CD14-positive monocyte (primary cell): ENCODE data around the gene MAP2K4. TPM values are rescaled to one million over a fixed set of nuclear protein-coding genes. Genes with fewer than 3 reads are reported as not detected.

Experiments
- DNase-seq, 3 donors: peaks; one replicate each; pipeline ENCODE4 v3.0.0-alpha.2; 2011 to 2022
- H2AFZ ChIP-seq: 2 replicates; pipeline ENCODE4 v1.6.0; 2012; ENCODE audit warnings: mild to moderate bottlenecking, low read depth, low read length, inconsistent platforms; ENCODE audit not compliant: insufficient read depth, poor library complexity, severe bottlenecking
- H3K27ac ChIP-seq, 2 donors: 1 replicate in 1 of 2; 2 replicates in 1 of 2; pipeline ENCODE4 v1.5.1; 2012 to 2013; ENCODE audit warnings: low read length in 2 of 2, control low read depth in 1 of 2, inconsistent platforms in 1 of 2, low read depth in 1 of 2, mild to moderate bottlenecking in 1 of 2
- H3K27me3 ChIP-seq, 2 donors: one replicate each; pipeline versions ENCODE4 v1.6.0 to v1.6.1; 2011 to 2013; ENCODE audit warnings: low read length in 2 of 2; ENCODE audit not compliant: control insufficient read depth in 2 of 2, insufficient read depth in 2 of 2
- H3K36me3 ChIP-seq, 2 donors: replicated peaks in 1 of 2; 1 replicate in 1 of 2; 2 replicates in 1 of 2; pipeline versions ENCODE4 v1.5.1 to v1.6.1; 2012 to 2013; ENCODE audit warnings: low read length in 2 of 2, control low read depth in 1 of 2, inconsistent platforms in 1 of 2, mild to moderate bottlenecking in 1 of 2; ENCODE audit not compliant: insufficient read depth in 2 of 2, control insufficient read depth in 1 of 2
- H3K4me1 ChIP-seq, 2 donors: 1 replicate in 1 of 2; 2 replicates in 1 of 2; pipeline versions ENCODE4 v1.5.1 to v1.6.1; 2012 to 2013; ENCODE audit warnings: low read length in 2 of 2, control low read depth in 1 of 2, inconsistent platforms in 1 of 2, mild to moderate bottlenecking in 1 of 2, moderate library complexity in 1 of 2; ENCODE audit not compliant: insufficient read depth in 2 of 2, control insufficient read depth in 1 of 2
- H3K4me2 ChIP-seq: replicated peaks from 2 replicates; pipeline ENCODE3; 2012; ENCODE audit warnings: low read length, moderate library complexity, mild to moderate bottlenecking; ENCODE audit not compliant: poor library complexity, severe bottlenecking; ENCODE audit errors: extremely low read depth
- H3K4me3 ChIP-seq, 3 experiments: fragments of 200-600 bp in 1 of 3; sonication (generic) in 1 of 3; replicated peaks in 1 of 3; 1 replicate in 2 of 3; 2 replicates in 1 of 3; pipeline ENCODE4 v1.5.1; 2011 to 2013; ENCODE audit warnings: low read length in 3 of 3, mild to moderate bottlenecking in 3 of 3, control low read depth in 2 of 3, low read depth in 2 of 3, inconsistent platforms in 1 of 3, moderate library complexity in 1 of 3
- H3K79me2 ChIP-seq: 2 replicates; pipeline ENCODE4 v1.6.0; 2012; ENCODE audit warnings: mild to moderate bottlenecking, control low read depth, inconsistent platforms, low read length, moderate library complexity; ENCODE audit not compliant: insufficient read depth
- H3K9ac ChIP-seq: 2 replicates; pipeline ENCODE4 v1.6.0; 2017; ENCODE audit warnings: low read length, mild to moderate bottlenecking; ENCODE audit not compliant: insufficient read depth, poor library complexity, severe bottlenecking
- H3K9me3 ChIP-seq, 2 donors: replicated peaks in 1 of 2; 1 replicate in 1 of 2; 2 replicates in 1 of 2; pipeline versions ENCODE4 v1.5.1 to v1.6.1; 2012 to 2013; ENCODE audit warnings: low read length in 2 of 2, control low read depth in 1 of 2; ENCODE audit not compliant: control insufficient read depth in 1 of 2, insufficient read depth in 1 of 2
- H4K20me1 ChIP-seq: 2 replicates; pipeline ENCODE4 v1.6.0; 2012; ENCODE audit warnings: mild to moderate bottlenecking, low read length, control low read depth, moderate library complexity; ENCODE audit not compliant: insufficient read depth
- H3K27ac Mint-ChIP-seq, 7 donors: one replicate each; pipeline ENCODE4 v1.8.0; 2020; ENCODE audit warnings: mild to moderate bottlenecking in 7 of 7, mixed read lengths in 7 of 7, moderate library complexity in 6 of 7, inconsistent platforms in 2 of 7
- H3K27me3 Mint-ChIP-seq, 3 donors: one replicate each; pipeline ENCODE4 v1.8.0; 2021 to 2022; ENCODE audit warnings: low read depth in 3 of 3, mild to moderate bottlenecking in 3 of 3, mixed read lengths in 3 of 3, moderate library complexity in 3 of 3, inconsistent platforms in 1 of 3
- H3K36me3 Mint-ChIP-seq, 2 donors: one replicate each; pipeline ENCODE4 v1.8.0; 2020; ENCODE audit warnings: mixed read lengths in 2 of 2, inconsistent platforms in 1 of 2, mild to moderate bottlenecking in 1 of 2
- H3K4me1 Mint-ChIP-seq: one replicate; pipeline ENCODE4 v1.8.0; 2020; ENCODE audit warnings: mild to moderate bottlenecking, mixed read lengths
- H3K4me3 Mint-ChIP-seq, 2 donors: one replicate each; pipeline ENCODE4 v1.8.0; 2020; ENCODE audit warnings: mild to moderate bottlenecking in 2 of 2, mixed read lengths in 2 of 2, moderate library complexity in 1 of 2
- H3K9me3 Mint-ChIP-seq, 7 donors: one replicate each; pipeline ENCODE4 v1.8.0; 2020 to 2022; ENCODE audit warnings: mixed read lengths in 7 of 7, mild to moderate bottlenecking in 6 of 7, moderate library complexity in 6 of 7, inconsistent platforms in 2 of 7
- CTCF ChIP-seq: fragments of 200-600 bp; IDR thresholded peaks from one replicate; pipeline ENCODE4 v1.8.0; 2022; ENCODE audit warnings: antibody characterized with exemption, mild to moderate bottlenecking
- WGBS: methylation state at CpG from one replicate; pipeline ENCODE4 v1.1.5; 2013; ENCODE audit warnings: missing lambda C conversion rate; ENCODE audit not compliant: insufficient coverage; 5-methylcytosine and 5-hydroxymethylcytosine counted together
- intact Hi-C, 2 donors: fragments of 100-400 bp; cut with micrococcal nuclease; formaldehyde crosslinking; loops; one replicate each; pipeline versions ENCODE4 v1.15.0 to v1.15.1; 2023
- polyA plus RNA-seq, 3 donors: library from polyadenylated mRNA; depleted of rRNA in 1 of 3; unstranded in 2 of 3; stranded (reverse) in 1 of 3; fragments of 300-500 nt in 2 of 3; fragments of >200 nt in 1 of 3; fragmentation: Illumina TruSeq in 2 of 3; gene quantifications; 1 replicate in 2 of 3; 2 replicates in 1 of 3; pipeline ENCODE4 v1.2.3, GENCODE V29; 2012 to 2021

Gene MAP2K4
- polyA plus RNA-seq, 3 donors, result 8.1 to 41.8 (median 23.2) TPM

- Histone ChIP-seq H3K36me3 (peaks cover 51 to 88% of the 10 kb centered on the region in 2 donors), H3K9ac (no peak overlapping the region), H3K4me1 (no peaks in the 10 kb centered on the region), H3K27me3 (no peaks in the 10 kb centered on the region), H3K27ac (no peak overlapping the region), H3K4me2 (no peak overlapping the region), H3K4me3 (no peak overlapping the region), H4K20me1 (no peaks in the 10 kb centered on the region), H3K9me3 (no peaks in the 10 kb centered on the region), H3K79me2 (no peaks in the 10 kb centered on the region), H2AFZ (no peak overlapping the region)
- H3K36me3 Mint-ChIP-seq, result peaks cover 60 to 68% of the 10 kb centered on the region in 2 donors
- H3K27me3 Mint-ChIP-seq, result no peaks in the 10 kb centered on the region
- no peak overlapping the region for H3K4me3 Mint-ChIP-seq
- DNase-seq, result no peak
- intact Hi-C loops, result no loop called here
- no peak overlapping the region for H3K27ac Mint-ChIP-seq
- no CpG with 5 or more reads among the region's 3 CpGs for WGBS
- no peak for TF ChIP-seq CTCF
- peaks cover 0 to 2% (median 0%) of the 10 kb centered on the region in 7 donors for H3K9me3 Mint-ChIP-seq
- no peaks in the 10 kb centered on the region for H3K4me1 Mint-ChIP-seq
Observed at GRCh38 chr17:12114686-12115418, 94.2 kb downstream of the MAP2K4 start.

GRCh38 chr17:12116143-12116542 is 95.5 kb downstream of the MAP2K4 start:
- no peak overlapping the region for H3K4me2 ChIP-seq
- no peaks in the 10 kb centered on the region for H4K20me1 ChIP-seq
- H3K9ac ChIP-seq, result no peak overlapping the region
- peaks cover 48 to 79% of the 10 kb centered on the region in 2 donors for H3K36me3 ChIP-seq
- no peak overlapping the region for H3K4me3 ChIP-seq
- intact Hi-C loops, result no loop called here
- no peak overlapping the region for H3K27ac ChIP-seq
- H3K27me3 ChIP-seq, result no peaks in the 10 kb centered on the region
- Mint-ChIP-seq H3K9me3 (peaks cover 0 to 2% (median 0%) of the 10 kb centered on the region in 7 donors), H3K4me1 (no peaks in the 10 kb centered on the region), H3K27me3 (no peaks in the 10 kb centered on the region), H3K27ac (no peak overlapping the region), H3K36me3 (peaks cover 57 to 65% of the 10 kb centered on the region in 2 donors), H3K4me3 (no peak overlapping the region)
- H3K79me2 ChIP-seq, result no peaks in the 10 kb centered on the region
- no peak overlapping the region for H2AFZ ChIP-seq
- DNase-seq, result no peak
- H3K4me1 ChIP-seq, result no peaks in the 10 kb centered on the region
- no peaks in the 10 kb centered on the region for H3K9me3 ChIP-seq
- TF ChIP-seq CTCF, result no peak
